ENCODE data around the gene ZNF709. TPM values are rescaled to one million over a fixed set of nuclear protein-coding genes. Genes with fewer than 3 reads are reported as not detected.
"Not testable (repeated sequence)": the region's sequence is repeated elsewhere in the genome, so short reads cannot be mapped to it uniquely, and the experiment has no call there.

The ZNF709 gene
- total RNA-seq, 2 donors from 2014 or later = 1.3 to 2.0 TPM

- no peak for TF ChIP-seq CTCF (IDR thresholded peaks at IDR 0.05)
- H3K27me3 ChIP-seq = no peaks in the 10 kb centered on the region
- intact Hi-C loops (cut with DNase I) = no loop called here
- H3K4me3 ChIP-seq = no peak overlapping the region
- H3K4me1 ChIP-seq = no peaks in the 10 kb centered on the region
- H3K9me3 ChIP-seq = no peaks in the 10 kb centered on the region
- no peak for DNase-seq
- no peak overlapping the region for H3K27ac ChIP-seq
- H3K9ac ChIP-seq (ENCODE audit: low read depth in 2 of 2, low read length in 2 of 2) = no peak overlapping the region
- H3K36me3 ChIP-seq = no peaks in the 10 kb centered on the region
These were observed 12.4 kb upstream of the ZNF709 start for GRCh38 chr19:12497032-12497431.

- no peak for TF ChIP-seq CTCF (IDR thresholded peaks at IDR 0.05)
- DNase-seq = no peak
- Histone ChIP-seq H3K27ac (no peak overlapping the region), H3K9me3 (no peaks in the 10 kb centered on the region), H3K4me3 (no peak overlapping the region), H3K4me1 (no peaks in the 10 kb centered on the region), H3K9ac (ENCODE audit: low read depth in 2 of 2, low read length in 2 of 2) (no peak overlapping the region), H3K27me3 (no peaks in the 10 kb centered on the region), H3K36me3 (no peaks in the 10 kb centered on the region)
- intact Hi-C loops (cut with DNase I) = no loop called here
These were observed 11.9 kb upstream of the ZNF709 start for GRCh38 chr19:12496480-12496879.

- intact Hi-C loops (cut with DNase I) = no loop called here
- peak overlapping the region; percentile 58 for H3K4me3 ChIP-seq
- peak; percentile 97 for DNase-seq
- no peak for TF ChIP-seq CTCF (IDR thresholded peaks at IDR 0.05)
- H3K9ac ChIP-seq (ENCODE audit: low read depth in 2 of 2, low read length in 2 of 2) = peak overlapping the region; percentile 35 to 85
- no peaks in the 10 kb centered on the region for H3K9me3 ChIP-seq
- H3K4me1 ChIP-seq = no peaks in the 10 kb centered on the region
- H3K36me3 ChIP-seq = no peaks in the 10 kb centered on the region
- H3K27me3 ChIP-seq = no peaks in the 10 kb centered on the region
- peak overlapping the region; percentile 42 for H3K27ac ChIP-seq
These were observed 10.6 kb upstream of the ZNF709 start for GRCh38 chr19:12495002-12495802.

- no peak for TF ChIP-seq CTCF (IDR thresholded peaks at IDR 0.05)
- Histone ChIP-seq H3K4me1 (no peaks in the 10 kb centered on the region), H3K4me3 (no peak overlapping the region), H3K9ac (ENCODE audit: low read depth in 2 of 2, low read length in 2 of 2) (peak overlapping the region in 1 of 2 donors; percentile 35), H3K27ac (no peak overlapping the region), H3K27me3 (no peaks in the 10 kb centered on the region), H3K9me3 (no peaks in the 10 kb centered on the region), H3K36me3 (no peaks in the 10 kb centered on the region)
- DNase-seq = no peak
- intact Hi-C loops (cut with DNase I) = no loop called here
These were observed 9.7 kb upstream of the ZNF709 start for GRCh38 chr19:12494260-12494860.

GRCh38 chr19:12486265-12486783 lies 1.7 kb upstream of the ZNF709 start:
- H3K9me3 ChIP-seq; H3K27me3 ChIP-seq; H3K9ac ChIP-seq (ENCODE audit: low read depth in 2 of 2, low read length in 2 of 2); H3K4me1 ChIP-seq; H3K36me3 ChIP-seq; intact Hi-C loops (cut with DNase I); H3K27ac ChIP-seq; H3K4me3 ChIP-seq; DNase-seq: not testable (repeated sequence)

GRCh38 chr19:12485571-12485970 lies 955 bp upstream of the ZNF709 start:
- no peak overlapping the region for H3K27ac ChIP-seq
- intact Hi-C loops (cut with DNase I) = no loop called here

More at GRCh38 chr19:12485571-12485970, 955 bp upstream of the ZNF709 start:
- Histone ChIP-seq H3K4me1 (no peaks in the 10 kb centered on the region), H3K27me3 (no peaks in the 10 kb centered on the region), H3K9ac (ENCODE audit: low read depth in 2 of 2, low read length in 2 of 2) (peak overlapping the region in 1 of 2 donors; percentile 86), H3K9me3 (no peaks in the 10 kb centered on the region), H3K36me3 (no peaks in the 10 kb centered on the region), H3K4me3 (no peak overlapping the region)
- DNase-seq = no peak
- TF ChIP-seq CTCF (IDR thresholded peaks at IDR 0.05) = no peak
